NCI-H1436 (cell line): Measurements from ENCODE around the gene ALG1L2.
"Not testable (repeated sequence)": the region's sequence is repeated elsewhere in the genome, so short reads cannot be mapped to it uniquely, and the experiment has no call there.

Source experiments
- DNase-seq: peaks from one replicate; lab custom pipeline; 2025; lab: John Stamatoyannopoulos, UW

Gene ALG1L2

GRCh38 chr3:130081351-130081881 lies at the start of gene ALG1L2:
ALG1L2 (plus strand) TSS chr3:130081831; CDS start chr3:130082017, 186 bp downstream.
- DNase-seq: no peak

GRCh38 chr3:130037126-130037815 lies 44.4 kb upstream of the ALG1L2 start:
- not testable (repeated sequence) for DNase-seq

GRCh38 chr3:130042736-130043135 lies 38.9 kb upstream of the ALG1L2 start:
- not testable (repeated sequence) for DNase-seq

GRCh38 chr3:130043658-130044057 lies 38.0 kb upstream of the ALG1L2 start:
- DNase-seq: not testable (repeated sequence)

- DNase-seq: no peak
These were observed 37.3 kb upstream of the ALG1L2 start for GRCh38 chr3:130044370-130044769.

- DNase-seq: no peak
These were observed 32.9 kb upstream of the ALG1L2 start for GRCh38 chr3:130048726-130049125.

GRCh38 chr3:130052366-130052765 lies 29.3 kb upstream of the ALG1L2 start:
- DNase-seq: not testable (repeated sequence)

- DNase-seq: not testable (repeated sequence)
These were observed 28.7 kb upstream of the ALG1L2 start for GRCh38 chr3:130052965-130053364.

GRCh38 chr3:130057536-130058266 lies 23.9 kb upstream of the ALG1L2 start:
- DNase-seq: not testable (repeated sequence)

- DNase-seq: not testable (repeated sequence)
These were observed 23.4 kb upstream of the ALG1L2 start for GRCh38 chr3:130058267-130058657.

- not testable (repeated sequence) for DNase-seq
These were observed 22.9 kb upstream of the ALG1L2 start for GRCh38 chr3:130058716-130059115.

- DNase-seq: not testable (repeated sequence)
These were observed 22.5 kb upstream of the ALG1L2 start for GRCh38 chr3:130059162-130059561.

GRCh38 chr3:130073582-130073981 lies 8.0 kb upstream of the ALG1L2 start:
- DNase-seq: no peak

GRCh38 chr3:130077636-130078035 lies 4.0 kb upstream of the ALG1L2 start:
- DNase-seq: no peak

GRCh38 chr3:130083363-130084090 lies 1.9 kb downstream of the ALG1L2 start:
- DNase-seq: not testable (repeated sequence)

- no peak for DNase-seq
These were observed 2.9 kb downstream of the ALG1L2 start for GRCh38 chr3:130084436-130084980.

GRCh38 chr3:130085881-130086280 lies 4.2 kb downstream of the ALG1L2 start:
- no peak for DNase-seq

- DNase-seq: not testable (repeated sequence)
These were observed 5.0 kb downstream of the ALG1L2 start for GRCh38 chr3:130086628-130087027.

GRCh38 chr3:130088061-130088460 lies 6.4 kb downstream of the ALG1L2 start:
- no peak for DNase-seq

- DNase-seq: not testable (repeated sequence)
These were observed 9.1 kb downstream of the ALG1L2 start for GRCh38 chr3:130090681-130091080.

GRCh38 chr3:130091958-130092357 lies 10.3 kb downstream of the ALG1L2 start:
- no peak for DNase-seq
